ENCODE measurements around the gene SDF2. TPM values are rescaled to one million over a fixed set of nuclear protein-coding genes. Genes with fewer than 3 reads are reported as not detected.

The SDF2 gene
- total RNA-seq, 4 donors from 2014 or later: 20.3 to 38.3 (median 34.6) TPM

GRCh38 chr17:28702752-28703150 is 41.0 kb upstream of the SDF2 start:
- no peaks in the 10 kb centered on the region for H3K9me3 ChIP-seq
- no peaks in the 10 kb centered on the region for H3K27me3 ChIP-seq
- no peak for DNase-seq
- no peaks in the 10 kb centered on the region for H3K4me1 ChIP-seq
- 80 to 100% methylated on average over 1 of the region's 3 CpGs for WGBS, 2 donors
- TF ChIP-seq POLR2A (IDR thresholded peaks at IDR 0.05): no peak
- TF ChIP-seq, protein P1, sequence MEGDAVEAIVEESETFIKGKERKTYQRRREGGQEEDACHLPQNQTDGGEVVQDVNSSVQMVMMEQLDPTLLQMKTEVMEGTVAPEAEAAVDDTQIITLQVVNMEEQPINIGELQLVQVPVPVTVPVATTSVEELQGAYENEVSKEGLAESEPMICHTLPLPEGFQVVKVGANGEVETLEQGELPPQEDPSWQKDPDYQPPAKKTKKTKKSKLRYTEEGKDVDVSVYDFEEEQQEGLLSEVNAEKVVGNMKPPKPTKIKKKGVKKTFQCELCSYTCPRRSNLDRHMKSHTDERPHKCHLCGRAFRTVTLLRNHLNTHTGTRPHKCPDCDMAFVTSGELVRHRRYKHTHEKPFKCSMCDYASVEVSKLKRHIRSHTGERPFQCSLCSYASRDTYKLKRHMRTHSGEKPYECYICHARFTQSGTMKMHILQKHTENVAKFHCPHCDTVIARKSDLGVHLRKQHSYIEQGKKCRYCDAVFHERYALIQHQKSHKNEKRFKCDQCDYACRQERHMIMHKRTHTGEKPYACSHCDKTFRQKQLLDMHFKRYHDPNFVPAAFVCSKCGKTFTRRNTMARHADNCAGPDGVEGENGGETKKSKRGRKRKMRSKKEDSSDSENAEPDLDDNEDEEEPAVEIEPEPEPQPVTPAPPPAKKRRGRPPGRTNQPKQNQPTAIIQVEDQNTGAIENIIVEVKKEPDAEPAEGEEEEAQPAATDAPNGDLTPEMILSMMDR (IDR thresholded peaks at IDR 0.05): no peak
- intact Hi-C loops (cut with DNase I): no loop called here
- peaks cover 40 to 83% (median 53%) of the 10 kb centered on the region in 3 donors for H3K36me3 ChIP-seq
- H3K4me3 ChIP-seq: no peak overlapping the region
- no peak overlapping the region for H3K27ac ChIP-seq

DNA sequence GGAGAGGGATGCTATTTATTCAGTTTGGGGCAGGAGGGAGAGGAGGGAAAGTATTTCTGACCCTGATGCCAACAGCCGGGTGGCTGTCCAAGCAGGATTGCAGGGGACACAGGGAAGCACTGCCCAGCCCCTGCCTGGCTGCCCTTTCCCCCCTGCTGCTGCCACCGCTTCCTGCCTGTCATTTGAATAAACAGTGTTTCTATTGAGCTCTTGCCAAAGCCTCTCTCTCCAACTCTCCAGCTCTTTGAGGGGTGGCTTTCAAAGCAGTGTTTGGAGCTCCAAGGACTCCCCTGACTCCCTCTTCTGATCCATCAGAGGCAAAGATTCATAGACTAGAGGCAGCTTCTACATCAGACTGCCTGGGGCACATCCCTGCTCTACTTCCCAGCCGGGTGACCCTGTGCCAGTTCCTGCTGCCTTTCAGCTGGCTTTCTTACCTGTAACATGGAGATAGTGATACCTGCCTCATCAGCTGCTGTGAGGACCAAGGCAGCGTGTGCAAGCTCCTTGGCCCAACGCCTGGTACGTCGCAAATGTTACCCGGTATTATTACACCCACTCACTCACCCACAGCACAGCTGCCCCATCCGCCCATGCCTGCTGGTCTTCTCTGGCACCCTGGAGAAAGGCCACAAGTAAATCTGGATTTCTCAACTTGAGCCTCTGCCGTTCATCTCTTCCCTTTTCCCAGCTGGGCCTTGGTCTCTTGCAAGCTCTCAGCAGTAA is 40.5 kb upstream of the SDF2 start:
- TF ChIP-seq, protein P1 (IDR thresholded peaks at IDR 0.05): no peak
- no peak for TF ChIP-seq POLR2A (IDR thresholded peaks at IDR 0.05)
- Histone ChIP-seq H3K4me3 (no peak overlapping the region), H3K9me3 (no peaks in the 10 kb centered on the region), H3K36me3 (peaks cover 46 to 89% (median 59%) of the 10 kb centered on the region in 3 donors), H3K27ac (no peak overlapping the region), H3K27me3 (no peaks in the 10 kb centered on the region), H3K4me1 (no peaks in the 10 kb centered on the region)
- no peak for DNase-seq
- intact Hi-C loops (cut with DNase I): no loop called here
- 61 to 65% methylated on average over 9 to 10 of the region's 10 CpGs for WGBS, 2 donors

DNA sequence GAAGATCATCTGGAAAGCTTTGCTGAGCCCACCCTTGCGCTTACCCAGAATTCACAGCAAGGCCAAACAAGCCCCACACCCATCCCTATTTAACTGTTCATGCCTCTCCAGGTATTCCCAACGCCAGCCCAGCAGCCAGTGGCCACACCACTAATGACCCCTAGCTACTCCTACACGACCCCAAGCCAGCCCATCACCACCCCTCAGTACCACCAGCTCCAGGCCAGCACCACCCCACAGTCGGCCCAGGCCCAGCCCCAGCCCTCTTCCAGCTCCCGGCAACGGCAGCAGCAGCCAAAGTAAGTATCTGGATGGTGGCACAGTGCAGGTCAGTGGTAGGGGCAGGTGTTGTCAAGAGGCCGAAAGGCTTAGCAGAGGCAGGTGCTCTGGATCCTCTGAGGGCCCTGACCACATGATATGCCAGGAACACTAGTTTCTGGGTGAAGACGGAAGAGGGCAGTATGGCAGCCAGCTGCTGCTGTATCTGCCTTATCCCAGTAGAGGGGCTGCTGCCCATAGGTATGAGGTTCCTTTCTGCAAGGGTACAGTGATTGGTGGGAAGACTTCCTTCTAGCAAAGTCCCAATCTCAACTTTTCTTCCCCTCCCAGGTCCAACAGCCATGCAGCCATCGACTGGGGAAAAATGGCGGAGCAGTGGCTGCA is 39.3 kb upstream of the SDF2 start:
- no peak overlapping the region for H3K4me3 ChIP-seq
- intact Hi-C loops (cut with DNase I): no loop called here
- H3K27ac ChIP-seq: no peak overlapping the region
- H3K4me1 ChIP-seq: no peaks in the 10 kb centered on the region
- no peak for DNase-seq
- TF ChIP-seq POLR2A (IDR thresholded peaks at IDR 0.05): no peak
- TF ChIP-seq, protein P1 (IDR thresholded peaks at IDR 0.05): no peak
- H3K36me3 ChIP-seq: peaks cover 54 to 99% (median 68%) of the 10 kb centered on the region in 3 donors
- WGBS, 2 donors: 89 to 92% methylated on average over 3 to 6 of the region's 10 CpGs
- H3K9me3 ChIP-seq: no peaks in the 10 kb centered on the region
- H3K27me3 ChIP-seq: no peaks in the 10 kb centered on the region

DNA sequence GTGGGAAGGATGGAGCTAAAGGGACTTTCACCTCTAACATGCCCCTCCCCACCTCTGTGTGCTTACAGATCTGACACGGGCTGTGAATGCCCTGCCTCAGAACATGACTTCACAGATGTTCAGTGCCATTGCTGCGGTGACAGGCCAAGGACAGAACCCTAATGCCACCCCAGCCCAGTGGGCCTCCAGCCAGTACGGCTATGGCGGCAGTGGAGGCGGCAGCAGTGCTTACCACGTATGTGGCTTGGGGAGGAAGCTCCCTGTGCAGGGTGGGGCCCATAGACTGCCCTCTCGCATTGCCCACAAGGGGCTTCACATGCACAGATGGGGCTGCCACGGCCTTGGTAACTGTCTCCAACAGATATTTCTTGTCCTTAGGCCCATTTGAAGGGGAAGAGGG is 38.6 kb upstream of the SDF2 start:
- no peak for TF ChIP-seq POLR2A (IDR thresholded peaks at IDR 0.05)
- TF ChIP-seq, protein P1 (IDR thresholded peaks at IDR 0.05): no peak

DNA sequence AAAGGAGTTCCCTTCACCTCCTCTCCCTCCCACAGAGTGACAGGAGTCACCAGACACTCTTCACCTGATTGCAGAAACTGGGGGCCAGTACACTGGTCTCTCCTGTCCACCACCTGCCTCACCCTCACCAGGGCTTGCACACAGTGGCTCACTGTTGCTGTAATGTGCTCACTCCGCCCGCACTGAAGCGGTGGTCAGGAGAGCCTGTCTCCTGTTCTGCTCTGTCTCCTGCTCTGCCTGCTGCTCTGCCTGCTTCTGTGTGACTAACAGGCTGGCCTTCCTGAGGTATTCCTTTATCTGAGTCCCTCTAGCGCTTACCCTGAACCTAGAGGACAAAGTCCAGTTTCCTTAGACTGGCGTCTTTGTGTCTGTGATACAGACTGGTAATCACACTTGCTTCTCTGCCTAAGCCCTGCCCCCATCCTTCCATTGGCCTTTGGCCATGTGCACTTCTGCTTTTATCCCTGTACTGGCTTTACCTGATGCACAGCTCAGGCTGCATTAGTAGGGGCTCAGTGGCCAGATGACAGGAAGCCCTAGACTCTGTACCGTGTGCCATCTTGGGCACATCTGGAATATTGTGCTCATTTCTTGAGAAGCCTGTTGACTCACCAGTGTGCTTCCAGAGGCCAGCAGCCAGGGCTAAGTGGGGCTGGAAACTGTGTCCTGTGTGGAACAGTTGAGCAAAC is 36.7 kb upstream of the SDF2 start:
- no peaks in the 10 kb centered on the region for H3K4me1 ChIP-seq
- H3K27ac ChIP-seq: no peak overlapping the region
- DNase-seq: no peak
- peaks cover 63 to 100% (median 86%) of the 10 kb centered on the region in 3 donors for H3K36me3 ChIP-seq
- WGBS, 2 donors: 86 to 91% methylated on average over 6 of the region's 6 CpGs
- TF ChIP-seq, protein P1 (IDR thresholded peaks at IDR 0.05): no peak
- TF ChIP-seq POLR2A (IDR thresholded peaks at IDR 0.05): no peak
- H3K9me3 ChIP-seq: no peaks in the 10 kb centered on the region
- no peaks in the 10 kb centered on the region for H3K27me3 ChIP-seq
- H3K4me3 ChIP-seq: no peak overlapping the region
- intact Hi-C loops (cut with DNase I): no loop called here

More for the DNA sequence above, 38.6 kb upstream of the SDF2 start:
- WGBS, 2 donors: 70 to 100% methylated on average over 2 of the region's 8 CpGs
- Histone ChIP-seq H3K4me3 (no peak overlapping the region), H3K27me3 (no peaks in the 10 kb centered on the region), H3K27ac (no peak overlapping the region), H3K4me1 (no peaks in the 10 kb centered on the region), H3K9me3 (no peaks in the 10 kb centered on the region), H3K36me3 (peaks cover 61 to 99% (median 75%) of the 10 kb centered on the region in 3 donors)
- intact Hi-C loops (cut with DNase I): no loop called here
- DNase-seq: no peak

Data from esophagus squamous epithelium (tissue), 5 donors.